ENCODE measurements around the gene FAXDC2.

Gene FAXDC2, protein sequence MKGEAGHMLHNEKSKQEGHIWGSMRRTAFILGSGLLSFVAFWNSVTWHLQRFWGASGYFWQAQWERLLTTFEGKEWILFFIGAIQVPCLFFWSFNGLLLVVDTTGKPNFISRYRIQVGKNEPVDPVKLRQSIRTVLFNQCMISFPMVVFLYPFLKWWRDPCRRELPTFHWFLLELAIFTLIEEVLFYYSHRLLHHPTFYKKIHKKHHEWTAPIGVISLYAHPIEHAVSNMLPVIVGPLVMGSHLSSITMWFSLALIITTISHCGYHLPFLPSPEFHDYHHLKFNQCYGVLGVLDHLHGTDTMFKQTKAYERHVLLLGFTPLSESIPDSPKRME

GRCh38 chr5:154850255-154851062 is at the start of gene FAXDC2:
Gene FAXDC2, minus strand, starts transcription at chr5:154850603. Its CDS starts 12,425 bp downstream, at chr5:154838178.
- DNase-seq (ENCODE audit: extremely low read depth in 1 of 2, low read depth in 1 of 2) = no peak

GRCh38 chr5:154900066-154900465 is 49.7 kb upstream of the FAXDC2 start:
- DNase-seq (ENCODE audit: extremely low read depth in 1 of 2, low read depth in 1 of 2) = no peak

DNA sequence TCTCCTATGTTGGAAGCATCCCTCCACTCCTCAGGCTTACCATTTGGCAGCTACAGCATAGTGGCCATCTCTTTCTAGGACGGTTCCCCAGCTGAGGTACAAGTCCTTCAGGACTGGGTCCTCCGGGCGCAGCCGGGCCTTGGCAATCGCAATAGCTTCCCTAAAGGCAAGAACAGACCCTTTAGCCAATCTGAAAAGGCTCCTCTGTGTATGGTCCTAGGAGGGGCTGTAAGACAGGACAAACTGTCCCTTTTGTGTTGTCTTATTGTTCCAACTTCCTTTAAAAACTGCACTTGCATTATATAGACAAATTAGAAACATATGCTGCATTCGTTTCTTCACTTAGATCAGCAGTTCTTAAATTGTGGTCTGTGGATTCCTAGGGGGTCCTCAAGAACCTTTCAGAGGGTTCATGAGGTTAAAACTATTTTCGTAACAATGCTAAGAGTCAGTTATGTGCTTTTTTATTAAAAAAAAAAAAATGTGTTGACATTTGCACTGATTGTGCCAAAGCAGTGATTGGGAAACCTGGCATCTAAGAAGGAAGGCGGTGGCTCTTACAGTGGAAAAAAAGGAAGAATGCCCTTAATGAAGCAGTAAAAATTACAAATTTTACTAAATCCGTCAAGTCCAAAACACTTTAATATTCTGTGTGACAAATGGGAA is 48.9 kb upstream of the FAXDC2 start:
- no peak for DNase-seq (ENCODE audit: extremely low read depth in 1 of 2, low read depth in 1 of 2)

DNA sequence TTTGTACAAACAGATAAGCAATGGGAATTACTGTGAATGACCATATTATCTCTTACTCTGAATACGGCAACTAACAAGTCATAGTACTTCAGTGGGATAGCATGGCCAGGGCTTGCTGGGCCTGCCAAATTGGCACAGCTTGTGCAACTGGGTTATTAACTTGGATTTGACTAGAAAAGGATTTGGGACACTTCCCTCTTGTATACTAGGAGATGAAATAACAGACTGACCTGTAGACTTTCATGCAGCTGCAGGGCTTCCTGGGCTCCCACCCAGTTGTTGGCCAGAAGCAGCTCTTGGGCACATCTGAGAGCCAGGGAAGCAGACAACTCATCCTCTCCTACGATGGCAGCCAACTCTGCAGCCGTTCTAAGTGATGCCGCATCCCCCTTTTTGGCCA is 47.8 kb upstream of the FAXDC2 start:
- DNase-seq (ENCODE audit: extremely low read depth in 1 of 2, low read depth in 1 of 2) = no peak

DNA sequence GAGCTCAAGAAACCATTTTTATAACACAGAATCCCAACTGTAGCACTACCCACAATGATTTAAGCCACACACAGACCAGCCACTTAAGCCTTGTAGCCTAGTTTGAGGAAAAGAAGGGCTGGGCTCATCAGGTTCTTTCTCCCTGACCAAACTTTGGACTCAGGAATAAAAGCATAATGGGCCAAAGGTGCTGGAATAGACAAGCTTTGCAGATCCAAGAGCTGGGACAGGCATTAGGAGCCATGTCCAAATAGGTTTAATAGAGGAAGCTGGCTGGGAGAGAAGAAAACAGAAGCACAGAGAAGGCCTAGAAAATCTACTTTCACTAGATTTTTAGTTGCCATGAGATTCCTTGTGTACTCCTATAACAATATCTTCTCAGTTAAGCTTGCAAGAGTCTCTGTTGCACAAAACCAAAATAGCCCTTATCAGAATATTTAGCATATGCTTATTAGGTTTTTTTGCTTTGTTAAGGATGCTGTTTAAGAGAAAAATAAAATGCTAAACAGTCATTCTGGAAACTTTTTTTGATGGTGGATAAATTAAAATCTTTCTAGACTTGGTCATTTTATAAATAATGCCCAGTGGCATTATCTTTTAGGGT is 46.3 kb upstream of the FAXDC2 start:
- DNase-seq (ENCODE audit: extremely low read depth in 1 of 2, low read depth in 1 of 2) = no peak

DNA sequence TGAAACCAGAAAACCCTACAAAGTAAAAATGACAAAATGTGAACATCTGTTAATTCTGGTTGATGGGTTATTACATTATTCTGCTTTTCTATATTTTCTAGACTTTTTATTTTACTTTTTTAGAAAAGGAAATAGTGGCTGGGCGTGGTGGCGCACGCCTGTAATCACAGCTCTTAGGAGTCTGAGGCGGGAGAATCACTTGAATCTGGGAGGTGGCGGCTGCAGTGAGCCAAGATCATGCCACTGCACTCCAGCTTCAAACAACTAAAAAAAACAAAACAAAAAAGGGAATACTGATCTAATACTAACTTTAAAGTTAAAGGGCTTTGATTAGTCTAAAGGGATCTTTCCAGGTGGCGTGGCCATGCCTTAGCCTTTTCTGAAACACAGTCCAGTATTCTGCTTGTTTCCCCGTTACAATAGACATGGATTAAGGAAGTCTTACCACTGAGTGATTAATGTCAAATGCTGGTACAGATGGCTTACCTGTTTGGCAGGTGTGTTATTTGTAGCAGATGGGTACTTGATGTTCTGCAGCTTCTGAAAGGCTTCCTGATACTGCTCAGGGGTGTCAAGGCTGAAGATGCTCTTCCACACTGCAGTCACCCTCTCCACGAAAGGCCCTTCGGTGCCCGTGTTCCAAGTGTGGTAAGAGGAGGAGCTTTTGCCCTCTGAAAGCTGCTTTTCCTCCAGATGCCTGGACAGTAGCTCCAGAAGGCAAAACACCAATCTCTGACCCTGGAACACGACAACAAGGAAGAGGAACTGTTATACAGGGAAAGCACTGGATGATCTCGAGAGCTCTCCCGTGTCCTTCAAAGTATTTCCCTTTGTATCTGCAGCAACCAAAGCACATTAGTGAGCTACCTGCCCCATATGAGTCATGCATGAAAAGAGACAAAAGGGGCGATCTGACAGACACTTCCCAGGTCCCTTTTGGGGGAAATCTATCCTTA is 45.5 kb upstream of the FAXDC2 start:
- no peak for DNase-seq (ENCODE audit: extremely low read depth in 1 of 2, low read depth in 1 of 2)

GRCh38 chr5:154893381-154893780 is 43.0 kb upstream of the FAXDC2 start:
- DNase-seq (ENCODE audit: extremely low read depth in 1 of 2, low read depth in 1 of 2) = no peak

- DNase-seq (ENCODE audit: extremely low read depth in 1 of 2, low read depth in 1 of 2) = no peak
These were observed 42.0 kb upstream of the FAXDC2 start for GRCh38 chr5:154892369-154892771.

GRCh38 chr5:154885439-154885838 is 35.0 kb upstream of the FAXDC2 start:
- no peak for DNase-seq (ENCODE audit: extremely low read depth in 1 of 2, low read depth in 1 of 2)

DNA sequence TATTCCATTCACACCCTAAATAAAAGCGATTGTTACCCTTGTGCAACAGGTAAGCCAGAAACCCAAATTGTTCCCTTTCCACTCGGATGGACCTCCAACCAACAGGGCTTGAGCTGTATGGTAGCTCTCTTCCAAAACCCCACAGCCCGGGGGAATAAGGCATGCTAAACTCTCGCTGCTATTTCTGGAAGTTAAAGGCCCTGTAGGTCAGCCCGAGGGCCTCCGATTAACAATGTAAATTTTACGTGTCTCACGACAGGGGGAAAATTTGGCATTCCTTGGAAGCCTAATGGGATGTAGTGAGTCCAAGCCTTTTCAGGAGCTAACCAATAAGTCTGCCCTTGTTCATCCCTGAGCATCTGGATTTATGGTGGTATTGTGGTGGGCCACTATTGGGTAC is 34.0 kb upstream of the FAXDC2 start:
- DNase-seq (ENCODE audit: extremely low read depth in 1 of 2, low read depth in 1 of 2) = no peak

DNA sequence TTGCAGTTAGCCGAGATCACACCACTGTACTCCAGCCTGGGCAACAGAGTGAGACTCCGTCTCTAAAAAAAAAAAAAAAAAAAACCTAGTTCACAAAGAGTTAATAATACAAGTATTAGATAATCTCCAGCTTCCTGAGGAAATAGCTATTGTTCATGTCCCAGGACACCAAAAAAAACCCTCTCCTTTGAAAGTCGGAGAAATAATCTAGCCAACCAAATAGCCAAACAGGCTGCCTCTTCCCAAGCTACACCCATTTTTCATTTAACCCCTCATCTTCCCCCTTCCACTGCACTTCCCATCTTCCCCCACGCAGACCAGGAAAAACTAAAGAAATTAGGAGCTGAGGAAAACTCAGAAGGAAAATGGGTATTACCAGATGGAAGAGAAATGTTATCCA is 31.6 kb upstream of the FAXDC2 start:
- DNase-seq (ENCODE audit: extremely low read depth in 1 of 2, low read depth in 1 of 2) = no peak

DNA sequence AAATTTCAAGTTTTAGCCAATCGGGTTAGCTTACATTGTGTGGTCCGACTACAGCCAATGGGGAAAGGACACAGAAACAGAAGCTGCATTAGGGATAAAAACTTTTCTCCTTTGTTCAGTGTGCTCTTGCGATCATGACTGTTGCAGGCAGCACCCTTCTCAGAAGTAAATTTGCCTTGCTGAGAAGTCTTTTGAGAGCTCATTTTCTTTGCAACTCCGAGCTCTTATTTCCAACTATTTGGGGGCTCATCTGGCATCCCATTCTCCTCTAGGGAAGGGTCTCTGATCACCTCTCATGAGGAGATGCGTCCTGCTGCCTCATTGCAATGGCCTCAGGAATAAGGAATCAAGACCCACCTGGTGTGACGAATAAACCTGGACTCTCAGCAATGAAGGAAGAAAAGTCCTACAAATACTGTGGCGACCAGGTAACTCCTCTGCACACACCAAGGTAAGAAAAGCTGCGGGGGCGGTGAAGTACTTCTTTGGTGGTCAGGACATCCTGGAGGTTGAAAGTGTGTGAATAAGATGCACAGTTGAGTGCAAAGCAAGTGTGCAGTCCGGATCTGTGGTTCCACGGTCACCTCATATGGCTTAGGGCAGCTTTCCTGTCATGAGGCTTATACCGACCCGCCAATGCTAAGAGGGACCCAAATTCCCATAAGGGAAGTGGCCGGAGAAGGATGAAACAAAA is 28.4 kb upstream of the FAXDC2 start:
- DNase-seq (ENCODE audit: extremely low read depth in 1 of 2, low read depth in 1 of 2) = no peak

DNA sequence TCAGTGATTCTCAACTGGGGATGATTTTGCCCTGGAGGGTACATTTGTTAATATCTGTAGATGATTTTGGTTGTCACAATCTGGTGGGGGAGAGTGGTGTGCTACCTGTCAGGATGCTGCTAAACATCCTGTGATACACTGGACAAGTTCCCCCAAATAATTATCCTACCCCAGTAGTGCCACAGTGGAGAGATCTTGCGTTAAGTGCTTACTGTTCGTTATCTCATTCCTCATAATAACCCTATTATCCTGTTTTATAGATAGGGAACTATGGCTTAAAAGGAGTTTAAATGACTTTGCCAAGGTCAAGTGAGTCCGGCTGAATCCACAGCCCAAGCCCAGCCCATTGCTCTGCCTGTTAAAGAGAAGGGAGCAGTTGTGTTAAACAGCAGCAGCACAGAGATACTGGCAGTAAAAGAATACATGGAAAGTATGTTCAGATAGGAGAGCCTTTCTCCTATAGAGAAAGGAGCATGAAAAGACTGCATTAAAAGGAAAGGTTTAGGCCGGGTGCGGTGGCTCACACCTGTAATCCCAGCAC is 23.5 kb upstream of the FAXDC2 start:
- DNase-seq (ENCODE audit: extremely low read depth in 1 of 2, low read depth in 1 of 2) = no peak

GRCh38 chr5:154871734-154872133 is 21.3 kb upstream of the FAXDC2 start:
- DNase-seq (ENCODE audit: extremely low read depth in 1 of 2, low read depth in 1 of 2) = no peak

- no peak for DNase-seq (ENCODE audit: extremely low read depth in 1 of 2, low read depth in 1 of 2)
These were observed 18.3 kb upstream of the FAXDC2 start for GRCh38 chr5:154868702-154869101.

- DNase-seq (ENCODE audit: extremely low read depth in 1 of 2, low read depth in 1 of 2) = no peak
These were observed 16.4 kb upstream of the FAXDC2 start for GRCh38 chr5:154866841-154867240.

GRCh38 chr5:154865466-154866184 is 15.2 kb upstream of the FAXDC2 start:
- no peak for DNase-seq (ENCODE audit: extremely low read depth in 1 of 2, low read depth in 1 of 2)

DNA sequence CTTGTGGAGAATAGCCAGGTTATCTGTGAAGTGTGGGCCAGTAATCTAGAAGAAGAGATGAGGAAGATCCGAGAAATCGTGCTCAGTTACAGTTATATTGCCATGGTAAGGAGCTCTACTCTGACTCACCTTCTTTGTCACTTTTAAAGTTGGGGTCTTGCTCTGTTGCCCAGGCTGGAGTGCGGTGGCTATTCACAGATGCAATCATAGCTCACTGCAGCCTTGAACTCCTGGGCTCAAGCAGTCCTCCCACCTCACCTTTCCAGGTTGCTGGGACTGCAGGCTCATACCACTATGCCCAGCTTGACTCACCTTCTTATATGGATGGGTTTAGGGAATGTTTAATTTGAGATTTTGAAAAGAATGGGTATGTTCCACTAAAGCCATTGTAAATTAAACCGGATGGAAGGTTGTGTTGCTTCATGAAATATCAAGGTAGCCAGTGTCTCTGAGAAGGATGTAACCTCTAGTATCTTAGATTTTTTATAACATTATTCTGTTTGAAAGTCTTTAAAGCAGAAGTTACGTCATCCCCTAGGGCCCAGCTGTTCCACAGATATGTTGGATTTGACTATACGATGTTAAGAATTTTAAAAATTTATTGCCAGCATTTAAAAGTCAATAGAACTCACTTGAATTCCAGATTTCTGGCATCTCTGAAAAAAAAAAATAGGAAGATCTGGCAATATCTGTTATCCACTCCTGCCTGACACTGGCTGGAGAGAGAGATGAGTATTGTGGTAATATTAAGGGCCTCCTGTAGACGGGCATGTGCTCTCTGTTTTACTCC is 13.1 kb upstream of the FAXDC2 start:
- no peak for DNase-seq (ENCODE audit: extremely low read depth in 1 of 2, low read depth in 1 of 2)

Measured in stimulated activated CD8-positive, alpha-beta memory T cell treated with anti-CD3 and anti-CD28 coated beads, Interleukin-7, amount 100 ng/mL, for 48 hours (primary cell).